Vagina (tissue), 2 donors: Measurements from ENCODE around the gene PLEKHA6. TPM values are rescaled to one million over a fixed set of nuclear protein-coding genes. Genes with fewer than 3 reads are reported as not detected.
A peak's percentile ranks its signal among the peaks of the same experiment; 100 is the strongest.

Source experiments
- DNase-seq, 2 donors: peaks; one replicate each; pipeline ENCODE4 v3.0.0-alpha.2; 2017; ENCODE audit errors: extremely low spot score in 2 of 2
- H3K27ac ChIP-seq: fragments of 200-600 bp; sonication (generic); one replicate; pipeline ENCODE4 v1.5.1; 2019
- H3K27me3 ChIP-seq: fragments of 200-600 bp; sonication (generic); one replicate; pipeline ENCODE4 v1.5.1; 2019
- H3K36me3 ChIP-seq, 2 donors: fragments of 200-600 bp; sonication (generic); one replicate each; pipeline ENCODE4 v1.5.1; 2017 to 2019
- H3K4me1 ChIP-seq: fragments of 200-600 bp; sonication (generic); one replicate; pipeline ENCODE4 v1.5.1; 2019
- H3K4me3 ChIP-seq, 2 donors: fragments of 200-600 bp; sonication (generic); 1 replicate in 1 of 2; 2 replicates in 1 of 2; pipeline ENCODE4 v1.5.1; 2016 to 2019
- H3K9me3 ChIP-seq: fragments of 200-600 bp; sonication (generic); one replicate; pipeline ENCODE4 v1.5.1; 2019
- POLR2A ChIP-seq, 2 donors: fragments of 450-650 bp; IDR thresholded peaks; one replicate each; pipeline ENCODE4 v1.6.1; 2017; ENCODE audit warnings: antibody characterized with exemption in 2 of 2, mild to moderate bottlenecking in 2 of 2, moderate library complexity in 2 of 2
- POLR2AphosphoS5 ChIP-seq, 2 donors: sonication (generic); formaldehyde crosslinking; IDR thresholded peaks; one replicate each; pipeline ENCODE4 v1.9.0; 2017; ENCODE audit warnings: antibody characterized with exemption in 2 of 2, mild to moderate bottlenecking in 2 of 2, low read depth in 1 of 2; ENCODE audit not compliant: insufficient read depth in 1 of 2
- intact Hi-C: fragments of 100-400 bp; cut with DNase I; formaldehyde crosslinking; loops from one replicate; pipeline ENCODE4 v1.15.1; 2023
- total RNA-seq: library from RNA; depleted of rRNA; stranded (reverse); fragments of >200 nt; gene quantifications from one replicate; pipeline ENCODE4 v1.2.3, GENCODE V29; 2016
- TF ChIP-seq, protein P1 (sequence below), 3 experiments: fragments of 450-650 bp in 2 of 3; fragments of 200-600 bp in 1 of 3; sonication (generic) in 1 of 3; IDR thresholded peaks; one replicate each; pipeline ENCODE4 v1.5.1; 2017 to 2019; ENCODE audit warnings: antibody characterized with exemption in 3 of 3, mild to moderate bottlenecking in 2 of 3, moderate library complexity in 2 of 3

Gene PLEKHA6
- total RNA-seq, 1 donor from 2014 or later: 15.0 TPM

- DNase-seq: no peak
- H3K27ac ChIP-seq: no peak overlapping the region
- no peaks in the 10 kb centered on the region for H3K27me3 ChIP-seq
- no peaks in the 10 kb centered on the region for H3K9me3 ChIP-seq
- H3K4me3 ChIP-seq: no peak overlapping the region
- H3K36me3 ChIP-seq: no peaks in the 10 kb centered on the region
- no peaks in the 10 kb centered on the region for H3K4me1 ChIP-seq
- intact Hi-C loops: loop anchor here (5.0 kb wide), 1 partner anchor 102 kb away; no protein-coding TSS in a partner anchor
- TF ChIP-seq, protein P1, sequence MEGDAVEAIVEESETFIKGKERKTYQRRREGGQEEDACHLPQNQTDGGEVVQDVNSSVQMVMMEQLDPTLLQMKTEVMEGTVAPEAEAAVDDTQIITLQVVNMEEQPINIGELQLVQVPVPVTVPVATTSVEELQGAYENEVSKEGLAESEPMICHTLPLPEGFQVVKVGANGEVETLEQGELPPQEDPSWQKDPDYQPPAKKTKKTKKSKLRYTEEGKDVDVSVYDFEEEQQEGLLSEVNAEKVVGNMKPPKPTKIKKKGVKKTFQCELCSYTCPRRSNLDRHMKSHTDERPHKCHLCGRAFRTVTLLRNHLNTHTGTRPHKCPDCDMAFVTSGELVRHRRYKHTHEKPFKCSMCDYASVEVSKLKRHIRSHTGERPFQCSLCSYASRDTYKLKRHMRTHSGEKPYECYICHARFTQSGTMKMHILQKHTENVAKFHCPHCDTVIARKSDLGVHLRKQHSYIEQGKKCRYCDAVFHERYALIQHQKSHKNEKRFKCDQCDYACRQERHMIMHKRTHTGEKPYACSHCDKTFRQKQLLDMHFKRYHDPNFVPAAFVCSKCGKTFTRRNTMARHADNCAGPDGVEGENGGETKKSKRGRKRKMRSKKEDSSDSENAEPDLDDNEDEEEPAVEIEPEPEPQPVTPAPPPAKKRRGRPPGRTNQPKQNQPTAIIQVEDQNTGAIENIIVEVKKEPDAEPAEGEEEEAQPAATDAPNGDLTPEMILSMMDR (IDR thresholded peaks at IDR 0.05): no peak
- TF ChIP-seq POLR2AphosphoS5 (IDR thresholded peaks at IDR 0.05; ENCODE audit: insufficient read depth in 1 of 2, low read depth in 1 of 2) (no peak), POLR2A (IDR thresholded peaks at IDR 0.05) (no peak)
These were observed 99.0 kb downstream of the PLEKHA6 start for GRCh38 chr1:204260601-204261197.

GRCh38 chr1:204259782-204260181 lies 99.9 kb downstream of the PLEKHA6 start:
- H3K27ac ChIP-seq: no peak overlapping the region
- H3K9me3 ChIP-seq: no peaks in the 10 kb centered on the region
- no peaks in the 10 kb centered on the region for H3K36me3 ChIP-seq
- no peaks in the 10 kb centered on the region for H3K27me3 ChIP-seq
- intact Hi-C loops: loop anchor here (5.0 kb wide), 1 partner anchor 103 kb away; no protein-coding TSS in a partner anchor
- DNase-seq: no peak
- TF ChIP-seq POLR2A (IDR thresholded peaks at IDR 0.05): no peak
- TF ChIP-seq POLR2AphosphoS5 (IDR thresholded peaks at IDR 0.05; ENCODE audit: insufficient read depth in 1 of 2, low read depth in 1 of 2): no peak
- TF ChIP-seq, protein P1 (IDR thresholded peaks at IDR 0.05): no peak
- H3K4me1 ChIP-seq: no peaks in the 10 kb centered on the region
- no peak overlapping the region for H3K4me3 ChIP-seq

- Histone ChIP-seq H3K4me1 (no peaks in the 10 kb centered on the region), H3K36me3 (no peaks in the 10 kb centered on the region), H3K4me3 (no peak overlapping the region), H3K27me3 (no peaks in the 10 kb centered on the region), H3K9me3 (no peaks in the 10 kb centered on the region), H3K27ac (no peak overlapping the region)
- TF ChIP-seq POLR2A (IDR thresholded peaks at IDR 0.05) (no peak), POLR2AphosphoS5 (IDR thresholded peaks at IDR 0.05; ENCODE audit: insufficient read depth in 1 of 2, low read depth in 1 of 2) (no peak)
- TF ChIP-seq, protein P1 (IDR thresholded peaks at IDR 0.05): no peak
- intact Hi-C loops: no loop called here
- no peak for DNase-seq
These were observed 100.5 kb downstream of the PLEKHA6 start for GRCh38 chr1:204259196-204259595.

- no peaks in the 10 kb centered on the region for H3K36me3 ChIP-seq
- H3K27me3 ChIP-seq: no peaks in the 10 kb centered on the region
- intact Hi-C loops: no loop called here
- no peaks in the 10 kb centered on the region for H3K9me3 ChIP-seq
- H3K27ac ChIP-seq: no peak overlapping the region
- H3K4me3 ChIP-seq: no peak overlapping the region
- no peak for DNase-seq
- no peaks in the 10 kb centered on the region for H3K4me1 ChIP-seq
- TF ChIP-seq, protein P1 (IDR thresholded peaks at IDR 0.05): peak in 2 of 3 experiments; percentile 26 to 52
- no peak for TF ChIP-seq POLR2A (IDR thresholded peaks at IDR 0.05)
These were observed 101.3 kb downstream of the PLEKHA6 start for GRCh38 chr1:204258213-204259115.

DNA sequence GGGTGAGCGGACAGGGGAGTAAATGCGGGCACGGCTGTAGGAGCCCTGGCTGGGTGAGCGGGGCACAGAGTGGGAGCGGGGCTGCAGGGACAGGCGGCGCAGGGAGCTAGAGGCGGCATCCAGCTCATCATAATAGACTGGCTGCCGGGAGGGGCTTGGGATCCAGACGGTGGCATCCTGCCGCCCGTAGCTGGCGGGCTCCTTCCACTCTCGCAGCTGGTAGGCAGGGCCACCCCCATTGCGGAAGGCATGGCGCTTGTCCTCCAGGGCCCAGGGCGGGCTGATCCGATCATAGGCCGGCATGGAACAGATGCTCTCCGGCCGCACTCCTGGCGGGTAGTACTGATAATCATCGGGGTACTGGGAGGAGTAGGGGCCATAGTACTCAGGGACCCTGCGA lies 102.3 kb downstream of the PLEKHA6 start:
- H3K4me1 ChIP-seq: no peaks in the 10 kb centered on the region
- H3K4me3 ChIP-seq: no peak overlapping the region
- H3K27ac ChIP-seq: no peak overlapping the region
- TF ChIP-seq POLR2AphosphoS5 (IDR thresholded peaks at IDR 0.05; ENCODE audit: insufficient read depth in 1 of 2, low read depth in 1 of 2) (no peak), POLR2A (IDR thresholded peaks at IDR 0.05) (no peak)
- TF ChIP-seq, protein P1 (IDR thresholded peaks at IDR 0.05): no peak
- intact Hi-C loops: no loop called here
- no peak for DNase-seq
- H3K9me3 ChIP-seq: no peaks in the 10 kb centered on the region
- no peaks in the 10 kb centered on the region for H3K27me3 ChIP-seq
- no peaks in the 10 kb centered on the region for H3K36me3 ChIP-seq
